Cerebellar cortex (tissue), 1 donor: ENCODE results near the gene PPP1CA.
"Not testable (repeated sequence)": the region's sequence is repeated elsewhere in the genome, so short reads cannot be mapped to it uniquely, and the experiment has no call there.

Source experiments
- DNase-seq: peaks from one replicate; pipeline ENCODE4 v3.0.0-alpha.2; 2015; ENCODE audit warnings: low spot score

The PPP1CA gene

DNA sequence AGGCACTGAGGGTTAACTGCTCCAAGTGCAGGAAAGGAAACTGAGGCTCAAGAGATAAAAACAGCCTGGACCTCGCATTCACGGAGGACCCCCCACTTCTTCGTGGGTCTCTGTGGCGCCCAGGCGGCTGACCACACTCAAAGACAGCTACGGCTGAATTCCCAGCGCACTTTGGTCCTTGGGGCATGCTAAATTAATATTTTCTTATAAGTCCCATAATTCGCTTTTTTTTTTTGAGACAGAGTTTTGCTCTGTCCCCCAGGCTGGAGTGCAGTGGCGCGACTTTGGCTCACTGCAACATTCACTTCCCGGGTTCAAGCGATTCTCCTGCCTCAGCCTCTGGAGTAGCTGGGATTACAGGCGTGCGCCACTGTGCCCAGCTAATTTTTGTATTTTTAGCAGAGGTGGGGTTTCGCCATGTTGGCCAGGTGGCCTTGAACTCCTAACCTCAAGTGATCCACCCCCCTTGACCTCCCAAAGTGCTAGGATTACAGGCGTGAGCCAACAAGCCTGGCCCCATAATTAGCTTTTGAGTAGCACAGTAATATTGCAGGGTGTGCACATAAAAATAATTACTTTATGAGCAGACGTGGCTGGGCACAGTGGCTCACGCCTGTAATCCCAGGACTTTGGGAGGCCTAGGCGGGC lies 658 bp upstream of the PPP1CA start:
- not testable (repeated sequence) for DNase-seq

- DNase-seq, result no peak
Observed at GRCh38 chr11:67400942-67401494, 640 bp downstream of the PPP1CA start.

DNA sequence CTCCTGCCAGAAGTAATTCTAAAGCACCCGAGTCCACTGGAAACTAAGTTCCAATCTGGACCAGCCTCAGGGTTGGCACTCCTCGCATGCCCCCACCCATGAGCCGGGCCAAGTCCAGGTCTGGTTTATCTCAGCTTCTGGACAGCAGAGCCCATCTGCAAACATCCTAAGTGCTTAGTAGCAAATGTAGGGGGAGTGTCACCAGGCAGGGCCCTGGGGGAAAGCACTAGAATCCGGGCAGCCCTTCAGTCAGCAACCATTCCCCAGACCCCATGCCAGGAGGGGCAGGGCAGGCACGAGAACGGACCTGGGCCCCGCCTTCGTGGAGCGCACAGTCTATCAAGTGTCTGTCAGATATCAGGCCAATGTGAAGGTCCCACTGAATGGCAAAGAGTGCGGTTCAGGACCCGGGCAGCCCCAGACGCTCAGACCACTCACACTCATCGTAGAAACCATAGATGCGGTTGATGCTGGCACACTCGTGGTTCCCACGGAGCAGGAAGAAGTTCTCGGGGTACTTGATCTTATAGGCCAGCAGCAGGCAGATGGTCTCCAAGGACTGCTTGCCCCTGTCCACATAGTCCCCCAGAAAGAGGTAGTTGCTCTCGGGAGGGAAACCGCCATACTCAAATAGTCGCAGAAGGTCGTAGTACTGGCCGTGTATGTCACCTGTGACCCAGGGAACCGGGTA lies 1.3 kb downstream of the PPP1CA start:
- no peak for DNase-seq

DNA sequence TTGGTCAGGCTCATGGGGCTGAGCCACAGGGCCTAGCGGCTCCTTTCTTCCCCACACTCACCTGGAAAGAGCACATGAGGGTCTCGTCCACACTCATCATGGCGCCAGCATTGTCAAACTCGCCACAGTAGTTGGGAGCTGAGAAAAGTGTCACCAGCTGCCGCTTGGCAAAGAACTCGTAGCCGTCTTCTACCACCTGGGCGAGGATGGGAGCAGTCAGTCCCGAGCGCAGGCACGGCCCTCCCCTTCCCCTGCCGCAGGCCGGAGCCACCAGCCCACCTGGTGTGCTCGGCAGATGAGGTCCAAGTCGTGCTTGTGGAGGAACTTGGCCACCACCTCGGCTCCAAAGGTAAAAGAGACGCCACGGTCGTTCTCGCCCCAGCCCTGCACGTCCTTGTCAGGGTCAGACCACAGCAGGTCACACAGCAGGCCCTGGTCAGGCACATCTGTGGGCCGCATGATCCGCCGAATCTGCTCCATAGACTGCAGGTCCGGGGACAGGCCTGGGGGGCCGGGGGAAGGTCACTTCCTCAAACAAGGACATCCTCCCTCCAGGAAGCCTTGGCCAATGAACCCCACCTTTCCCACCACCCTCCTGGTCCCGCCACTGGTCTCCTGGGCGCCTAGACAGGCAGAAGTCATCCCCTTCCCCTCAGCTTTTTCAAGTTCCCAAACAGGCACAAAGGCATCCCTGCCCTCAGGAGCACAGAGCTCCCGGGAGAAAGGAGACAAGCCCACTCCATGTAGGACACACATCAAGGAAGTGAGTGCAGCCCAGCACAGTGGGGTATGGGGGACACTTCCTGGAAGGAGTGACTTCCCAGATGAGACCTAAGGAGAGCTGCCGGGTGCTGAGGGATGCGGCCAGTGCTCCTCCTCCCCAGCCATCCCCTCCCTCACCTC lies 2.7 kb downstream of the PPP1CA start:
- no peak for DNase-seq

GRCh38 chr11:67397986-67398660 lies 3.5 kb downstream of the PPP1CA start:
- DNase-seq, result no peak

DNA sequence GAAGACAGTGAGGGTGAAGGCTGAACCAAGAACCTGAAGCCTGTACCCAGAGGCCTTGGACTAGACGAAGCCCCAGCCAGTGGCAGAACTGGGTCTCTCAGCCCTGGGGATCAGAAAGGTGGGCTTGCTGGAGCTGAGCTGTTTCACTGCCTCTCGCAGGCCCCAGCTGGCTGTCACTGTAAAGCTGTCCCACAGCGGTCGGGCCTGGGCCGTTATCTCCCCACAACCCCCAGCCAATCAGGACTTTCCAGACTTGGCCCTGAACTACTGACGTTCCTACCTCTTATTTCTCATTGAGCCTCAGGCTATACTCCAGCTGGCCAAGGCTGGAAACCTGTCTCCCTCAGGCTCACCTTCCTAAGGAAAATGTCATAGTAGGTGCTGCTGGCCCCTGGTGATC lies 4.1 kb downstream of the PPP1CA start:
- no peak for DNase-seq

GRCh38 chr11:67396587-67397389 lies 4.9 kb downstream of the PPP1CA start:
- DNase-seq, result no peak

DNA sequence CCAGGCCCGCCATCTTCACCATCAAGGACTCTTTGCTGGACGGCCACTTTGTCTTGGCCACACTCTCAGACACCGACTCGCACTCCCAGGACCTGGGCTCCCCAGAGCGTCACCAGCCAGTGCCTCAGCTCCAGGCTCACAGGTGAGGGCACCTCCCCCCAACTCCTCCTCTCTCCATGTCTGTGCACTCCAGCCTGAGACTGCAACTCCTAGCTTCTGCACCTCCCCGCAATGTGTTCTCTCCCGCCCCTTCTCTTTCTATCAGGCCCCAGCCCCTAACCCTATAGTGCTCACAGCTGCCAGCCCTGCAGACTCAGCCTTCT lies 5.4 kb downstream of the PPP1CA start:
- DNase-seq, result no peak

- no peak for DNase-seq
Observed at GRCh38 chr11:67395555-67396258, 6.0 kb downstream of the PPP1CA start.

GRCh38 chr11:67393990-67394389 lies 7.7 kb downstream of the PPP1CA start:
- no peak for DNase-seq

DNA sequence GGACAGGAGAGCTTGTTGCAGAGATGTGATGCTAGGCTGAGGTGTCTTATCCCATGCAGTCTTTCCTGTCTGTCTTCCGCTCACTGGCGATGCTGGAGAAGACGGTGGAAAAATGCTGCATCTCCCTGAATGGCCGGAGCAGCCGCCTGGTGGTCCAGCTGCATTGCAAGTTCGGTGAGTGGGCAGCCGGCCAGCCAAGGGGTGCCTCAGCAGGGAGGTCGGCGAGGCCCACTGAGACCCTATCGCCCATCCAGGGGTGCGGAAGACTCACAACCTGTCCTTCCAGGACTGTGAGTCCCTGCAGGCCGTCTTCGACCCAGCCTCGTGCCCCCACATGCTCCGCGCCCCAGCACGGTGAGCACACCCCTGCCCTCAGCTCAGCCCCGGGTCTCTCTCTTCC lies 8.2 kb downstream of the PPP1CA start:
- DNase-seq, result no peak

DNA sequence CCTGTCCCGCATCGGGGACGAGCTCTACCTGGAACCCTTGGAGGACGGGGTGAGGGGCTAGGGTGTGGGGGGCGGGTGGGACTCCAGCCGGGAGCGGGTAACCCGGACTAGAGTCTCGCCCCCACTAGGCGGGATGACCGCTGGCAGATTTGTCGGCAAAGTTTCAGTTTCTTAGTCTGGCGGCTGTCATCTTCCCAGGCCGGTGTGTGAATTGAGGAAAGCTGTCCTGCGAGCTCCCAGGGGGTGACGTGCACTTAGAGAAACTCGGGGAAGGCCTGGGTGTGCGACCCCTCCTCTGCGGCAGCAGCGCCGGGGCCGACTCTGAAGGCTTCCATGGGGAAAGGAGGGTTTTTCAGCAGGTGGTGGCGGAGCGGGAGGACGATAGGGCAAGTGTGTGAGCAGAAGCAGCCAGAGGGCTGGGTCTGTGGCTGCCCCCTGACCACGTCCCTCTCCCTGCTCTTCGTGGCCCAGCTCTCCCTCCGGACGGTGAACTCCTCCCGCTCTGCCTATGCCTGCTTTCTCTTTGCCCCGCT lies 9.4 kb downstream of the PPP1CA start:
- no peak for DNase-seq

DNA sequence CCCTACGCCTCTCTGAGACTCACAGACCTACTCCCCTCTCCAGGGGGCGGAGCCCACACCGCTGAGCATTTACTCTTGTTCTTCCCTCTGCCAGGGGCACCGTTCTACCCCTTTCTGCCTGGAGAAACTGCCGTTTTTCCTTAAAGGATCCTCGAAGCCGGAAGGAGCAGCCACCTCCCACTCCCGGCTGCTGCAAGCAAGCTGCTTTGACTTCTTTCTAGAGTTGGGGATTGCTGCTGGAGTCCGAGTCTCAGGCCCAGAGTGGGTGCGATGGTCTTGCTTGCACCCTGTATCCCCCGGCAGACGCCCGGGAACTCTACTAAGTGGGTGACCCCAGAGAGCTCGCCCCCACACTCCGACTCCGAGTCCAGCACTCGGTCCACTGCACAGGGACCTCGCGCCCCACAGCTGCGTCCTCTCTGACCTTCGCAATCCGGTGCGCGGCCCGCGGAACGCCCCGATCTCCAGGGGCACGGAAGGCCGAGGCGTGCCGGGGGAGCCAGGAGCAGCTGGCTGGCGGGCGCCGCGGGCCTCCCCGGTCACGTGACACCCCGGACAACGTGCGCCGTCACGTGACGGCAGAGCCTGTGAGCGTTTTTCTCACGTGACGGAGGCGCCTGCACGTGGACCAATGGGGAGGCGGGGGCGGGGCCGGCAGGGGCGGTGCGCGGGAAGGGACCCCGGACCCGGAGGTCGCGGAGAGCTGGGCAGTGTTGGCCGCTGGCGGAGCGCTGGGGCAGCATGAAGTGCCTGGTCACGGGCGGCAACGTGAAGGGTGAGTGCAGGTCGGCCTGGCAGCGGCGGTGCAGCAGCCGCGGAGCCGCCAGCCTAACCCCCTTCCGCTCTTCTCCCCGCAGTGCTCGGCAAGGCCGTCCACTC lies 10.1 kb downstream of the PPP1CA start, which contains the start of gene RAD9A:
Gene RAD9A (plus strand): TSS at position 683 of the 879 bp plus-strand sequence. CDS start 59 bp downstream, at position 742.
- peak; percentile 94 for DNase-seq

GRCh38 chr11:67390947-67391303 lies 10.7 kb downstream of the PPP1CA start:
- DNase-seq, result no peak

- peak; percentile 61 for DNase-seq
Observed at GRCh38 chr11:67389477-67389876, 12.2 kb downstream of the PPP1CA start.

- DNase-seq, result no peak
Observed at GRCh38 chr11:67387518-67387917, 14.1 kb downstream of the PPP1CA start.

DNA sequence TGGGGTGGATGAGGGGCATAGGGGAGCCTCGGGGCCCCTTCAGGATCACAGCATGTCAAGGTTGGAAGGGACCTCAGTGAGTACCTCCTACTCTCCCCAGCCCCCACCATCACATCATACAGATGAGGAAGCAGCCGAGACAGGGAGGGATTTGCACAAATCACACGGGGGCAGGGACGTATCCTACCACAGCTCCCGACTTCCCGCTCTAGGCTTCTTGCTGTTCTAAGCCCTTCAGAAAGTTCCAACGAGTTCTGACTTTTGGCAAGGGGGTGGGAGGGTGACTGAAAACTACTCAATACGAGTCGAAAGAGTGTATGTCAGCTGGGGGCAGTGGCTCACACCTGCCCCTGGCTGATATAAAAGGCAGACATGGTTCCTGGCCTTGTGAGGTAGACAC lies 14.6 kb downstream of the PPP1CA start:
- no peak for DNase-seq

GRCh38 chr11:67384851-67385366 lies 16.7 kb downstream of the PPP1CA start:
- DNase-seq, result no peak
